Coronary artery (tissue), 2 donors: Measurements from ENCODE around the gene C14orf132.

Experiments
- DNase-seq: peaks from one replicate; pipeline ENCODE4 v3.0.0-alpha.2; 2017; ENCODE audit warnings: low spot score
- H3K27ac ChIP-seq, 2 donors: fragments of 200-600 bp; sonication (generic); one replicate each; pipeline ENCODE4 v1.5.1; 2016 to 2019
- H3K4me3 ChIP-seq: fragments of 200-600 bp; sonication (generic); 2 replicates; pipeline ENCODE4 v1.5.1; 2016; ENCODE audit warnings: mild to moderate bottlenecking, moderate library complexity
- CTCF ChIP-seq: fragments of 200-600 bp; sonication (generic); IDR thresholded peaks from one replicate; pipeline ENCODE4 v1.5.1; 2019; ENCODE audit warnings: antibody characterized with exemption

The C14orf132 gene

GRCh38 chr14:96104469-96105057 lies 65.4 kb downstream of the C14orf132 start:
- TF ChIP-seq CTCF, result no peak
- peak overlapping the region in 1 of 2 donors; percentile 53 for H3K27ac ChIP-seq
- H3K4me3 ChIP-seq, result no peak overlapping the region
- DNase-seq, result peak; percentile 82

- no peak overlapping the region for H3K4me3 ChIP-seq
- TF ChIP-seq CTCF, result no peak
- DNase-seq, result no peak
- H3K27ac ChIP-seq, result peak overlapping the region in 1 of 2 donors; percentile 53
These were observed 66.1 kb downstream of the C14orf132 start for GRCh38 chr14:96105089-96105925.

- no peak for DNase-seq
- TF ChIP-seq CTCF, result no peak
- no peak overlapping the region for H3K4me3 ChIP-seq
- peak overlapping the region in 1 of 2 donors; percentile 53 for H3K27ac ChIP-seq
These were observed 66.8 kb downstream of the C14orf132 start for GRCh38 chr14:96105926-96106441.

- Histone ChIP-seq H3K4me3 (no peak overlapping the region), H3K27ac (no peak overlapping the region)
- no peak for TF ChIP-seq CTCF
- no peak for DNase-seq
These were observed 67.7 kb downstream of the C14orf132 start for GRCh38 chr14:96106891-96107290.

- H3K4me3 ChIP-seq, result no peak overlapping the region
- no peak overlapping the region for H3K27ac ChIP-seq
- DNase-seq, result no peak
- no peak for TF ChIP-seq CTCF
These were observed 69.1 kb downstream of the C14orf132 start for GRCh38 chr14:96108061-96108795.

GRCh38 chr14:96108911-96109310 lies 69.7 kb downstream of the C14orf132 start:
- Histone ChIP-seq H3K27ac (no peak overlapping the region), H3K4me3 (no peak overlapping the region)
- no peak for DNase-seq
- TF ChIP-seq CTCF, result no peak
